GM12873 (cell line): Measurements from ENCODE around the gene RPS6KA3.
A peak's percentile ranks its signal among the peaks of the same experiment; 100 is the strongest.

ENCODE experiments used
- TF ChIP-seq, protein P1 (sequence below): IDR thresholded peaks from 2 replicates; pipeline ENCODE4 v1.5.1; 2012; ENCODE audit warnings: low read depth, mild to moderate bottlenecking, moderate library complexity, low read length, control low read depth; ENCODE audit not compliant: insufficient read depth; ENCODE audit errors: missing control alignments

Gene RPS6KA3

DNA sequence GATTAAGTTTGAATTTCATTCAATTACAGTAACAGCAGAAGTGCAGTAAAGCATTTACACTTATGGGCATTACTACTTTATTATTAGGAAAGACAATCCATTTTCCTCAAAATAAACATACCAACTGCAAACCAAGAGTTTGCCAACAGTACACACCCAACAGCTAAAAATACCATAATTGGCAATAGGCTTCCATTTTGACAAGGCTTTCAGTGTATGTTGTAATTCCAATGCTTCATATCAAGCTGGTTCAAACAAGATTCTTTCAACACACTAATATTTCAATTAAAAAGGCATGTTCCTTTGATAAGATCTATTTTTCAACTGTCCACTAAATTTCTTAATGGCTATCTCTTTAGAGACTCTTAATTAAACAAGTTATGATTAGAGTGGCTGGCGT is 137.2 kb downstream of the RPS6KA3 start:
- TF ChIP-seq, protein P1, sequence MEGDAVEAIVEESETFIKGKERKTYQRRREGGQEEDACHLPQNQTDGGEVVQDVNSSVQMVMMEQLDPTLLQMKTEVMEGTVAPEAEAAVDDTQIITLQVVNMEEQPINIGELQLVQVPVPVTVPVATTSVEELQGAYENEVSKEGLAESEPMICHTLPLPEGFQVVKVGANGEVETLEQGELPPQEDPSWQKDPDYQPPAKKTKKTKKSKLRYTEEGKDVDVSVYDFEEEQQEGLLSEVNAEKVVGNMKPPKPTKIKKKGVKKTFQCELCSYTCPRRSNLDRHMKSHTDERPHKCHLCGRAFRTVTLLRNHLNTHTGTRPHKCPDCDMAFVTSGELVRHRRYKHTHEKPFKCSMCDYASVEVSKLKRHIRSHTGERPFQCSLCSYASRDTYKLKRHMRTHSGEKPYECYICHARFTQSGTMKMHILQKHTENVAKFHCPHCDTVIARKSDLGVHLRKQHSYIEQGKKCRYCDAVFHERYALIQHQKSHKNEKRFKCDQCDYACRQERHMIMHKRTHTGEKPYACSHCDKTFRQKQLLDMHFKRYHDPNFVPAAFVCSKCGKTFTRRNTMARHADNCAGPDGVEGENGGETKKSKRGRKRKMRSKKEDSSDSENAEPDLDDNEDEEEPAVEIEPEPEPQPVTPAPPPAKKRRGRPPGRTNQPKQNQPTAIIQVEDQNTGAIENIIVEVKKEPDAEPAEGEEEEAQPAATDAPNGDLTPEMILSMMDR, result no peak

DNA sequence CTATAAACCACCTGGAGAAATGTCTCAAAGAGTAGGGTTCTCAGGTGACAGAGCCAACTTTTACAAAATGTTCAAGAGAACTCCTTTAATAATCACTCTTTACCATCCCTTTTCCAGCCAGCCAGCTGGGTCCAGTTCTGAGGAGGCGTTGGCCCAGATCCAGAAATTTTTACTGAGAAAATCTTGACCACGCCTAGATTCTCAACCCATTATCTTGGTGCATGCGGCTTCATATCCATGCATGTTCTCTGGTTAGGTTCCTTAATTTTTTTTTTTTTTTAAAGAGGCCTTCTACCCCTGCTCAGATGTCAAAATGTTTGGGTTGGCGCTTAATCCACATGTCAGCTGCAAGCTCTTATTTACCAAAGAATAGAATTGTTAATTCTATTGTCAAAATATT is 138.0 kb downstream of the RPS6KA3 start:
- TF ChIP-seq, protein P1, result no peak

DNA sequence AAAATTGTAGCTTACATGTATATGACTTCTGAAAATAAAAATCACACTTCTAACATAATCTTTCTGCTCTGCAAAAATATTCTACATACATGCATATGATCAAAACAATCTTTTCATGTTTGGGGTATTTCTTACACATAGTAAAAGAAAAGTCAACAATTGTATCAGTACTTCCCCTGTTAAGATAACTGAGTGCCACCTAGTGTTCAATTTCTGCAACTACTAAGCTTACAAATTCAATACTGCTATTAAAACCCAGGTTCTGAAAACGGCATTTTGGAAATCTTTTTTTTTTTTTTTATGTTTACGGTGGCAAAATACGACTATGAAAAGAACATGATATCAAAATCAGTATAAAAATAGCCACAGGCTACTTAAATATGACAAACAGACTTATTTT is 139.3 kb downstream of the RPS6KA3 start:
- TF ChIP-seq, protein P1, result peak; percentile 17

DNA sequence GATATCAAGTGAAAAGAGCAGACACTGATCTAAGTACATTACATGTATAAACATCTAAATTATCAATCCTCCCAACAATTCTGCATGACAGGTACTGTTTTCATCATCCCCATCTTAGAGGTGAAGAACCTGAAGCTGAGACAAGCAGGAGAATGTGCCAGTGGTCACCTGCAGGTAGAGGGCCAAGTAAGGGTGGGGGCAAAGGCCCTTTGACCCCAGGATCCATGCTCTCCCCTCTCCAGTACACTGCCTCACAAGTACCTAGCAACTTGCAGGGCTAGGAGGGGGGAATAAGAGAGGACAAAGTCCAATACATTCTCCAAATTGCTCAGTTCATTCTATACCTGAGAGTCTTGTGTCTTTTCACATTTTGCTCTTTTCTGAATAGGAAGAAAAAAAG is 141.7 kb downstream of the RPS6KA3 start:
- TF ChIP-seq, protein P1, result no peak

DNA sequence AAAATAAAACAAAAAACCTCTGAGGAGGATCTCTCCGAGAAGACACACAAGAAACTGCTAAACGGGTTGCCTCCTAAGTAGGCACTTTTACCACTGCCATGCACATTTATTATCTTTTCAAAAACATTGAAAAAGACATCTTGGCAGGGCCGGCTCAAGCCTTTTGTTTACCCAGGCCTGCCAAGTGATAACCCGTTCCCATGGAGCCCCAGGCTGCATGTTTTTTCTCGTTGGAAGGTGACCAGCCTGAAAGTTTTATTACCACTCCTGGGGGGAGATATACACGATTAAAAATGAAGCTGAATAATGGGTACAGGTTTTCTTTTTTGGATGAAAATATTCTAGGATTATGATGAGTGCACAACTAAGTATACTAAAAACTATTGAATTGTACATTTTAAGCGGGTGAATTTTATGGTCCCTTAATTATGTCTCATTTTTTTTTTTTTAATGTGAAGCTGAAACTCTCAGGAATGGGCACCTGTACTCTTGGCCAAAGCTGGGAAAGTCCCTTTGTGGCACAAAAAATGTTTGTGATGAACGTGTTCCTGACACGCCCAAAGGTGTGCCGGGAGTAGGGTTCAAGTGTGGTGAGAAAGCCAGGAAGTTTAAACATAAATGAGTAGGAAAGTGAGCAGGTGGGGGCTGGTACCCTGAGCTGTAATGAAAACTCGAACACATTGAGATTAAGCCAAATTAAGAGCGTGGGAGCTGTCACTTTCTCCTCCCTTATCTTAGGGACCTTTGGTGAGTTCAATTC is 148.5 kb downstream of the RPS6KA3 start:
- TF ChIP-seq, protein P1, result no peak

DNA sequence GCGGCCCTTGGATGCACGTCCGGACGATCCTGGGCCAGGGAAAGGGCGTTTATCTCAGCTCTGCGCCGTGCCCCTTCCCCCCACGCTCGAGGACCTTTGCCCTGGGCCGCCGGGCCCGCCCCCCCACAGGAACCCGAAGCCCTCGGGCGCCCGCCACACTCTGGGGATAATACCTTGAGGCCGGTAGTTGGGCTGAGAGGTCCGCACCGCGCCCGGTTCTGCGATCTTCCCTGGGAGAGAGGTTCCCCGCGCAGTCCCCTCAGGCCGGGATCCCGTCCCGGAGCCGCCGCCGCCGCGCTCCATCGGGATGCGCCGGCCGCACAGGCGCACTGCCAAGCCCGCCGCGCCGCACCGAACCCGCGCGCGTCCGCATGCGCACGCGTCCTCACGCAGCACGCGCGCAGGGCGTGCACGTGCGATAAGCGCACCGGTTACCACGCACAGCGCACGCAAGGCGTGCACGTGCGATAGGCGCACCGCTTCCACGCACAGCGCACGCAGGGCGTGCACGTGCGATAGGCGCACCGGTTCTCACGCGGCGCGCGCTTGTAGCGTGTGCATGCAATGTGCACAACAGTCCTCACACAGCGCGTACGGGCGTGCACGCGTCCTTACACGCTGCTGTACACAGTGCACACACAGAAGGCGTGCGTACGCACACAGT is 150.0 kb downstream of the RPS6KA3 start, which contains the start of gene MAP7D2:
MAP7D2 (minus strand) TSS at position 331 of the 664 bp plus-strand sequence; CDS start at position 303, 28 bp downstream.
- TF ChIP-seq, protein P1, result no peak

DNA sequence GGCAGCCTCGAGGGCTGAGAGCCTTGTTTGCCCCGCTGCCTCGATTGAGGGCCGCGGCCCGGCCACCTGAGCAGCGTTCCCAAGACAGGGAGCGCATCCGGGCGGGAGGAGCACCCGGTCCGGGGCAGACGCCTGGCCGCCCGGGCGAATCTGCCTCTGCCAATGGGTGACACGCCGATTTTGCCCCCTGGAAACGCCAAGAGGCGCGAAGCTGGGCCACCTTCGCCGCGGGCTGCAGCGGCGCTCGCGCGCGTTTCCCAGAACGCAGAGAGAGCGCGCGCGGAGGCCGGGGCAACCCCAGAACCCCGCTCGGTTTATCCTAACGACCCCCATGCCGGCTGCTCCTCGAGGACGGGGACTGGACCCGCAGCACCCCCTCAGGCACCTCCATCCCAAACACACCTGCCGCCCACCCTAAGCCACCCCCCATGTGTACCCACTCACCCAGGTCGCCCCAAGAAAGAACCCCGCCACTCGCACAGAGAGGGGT is 150.6 kb downstream of the RPS6KA3 start:
- TF ChIP-seq, protein P1, result no peak
